Nasal cavity respiratory epithelium epithelial cell of viscerocranial mucosa (primary cell): ENCODE data around the gene UBE2F. TPM values are rescaled to one million over a fixed set of nuclear protein-coding genes. Genes with fewer than 3 reads are reported as not detected.

ENCODE experiments used
- total RNA-seq: library from RNA; depleted of rRNA; stranded (reverse); fragments of >200 nt; gene quantifications from 2 replicates; pipeline ENCODE4 v1.2.3, GENCODE V29; 2014

Gene UBE2F, protein sequence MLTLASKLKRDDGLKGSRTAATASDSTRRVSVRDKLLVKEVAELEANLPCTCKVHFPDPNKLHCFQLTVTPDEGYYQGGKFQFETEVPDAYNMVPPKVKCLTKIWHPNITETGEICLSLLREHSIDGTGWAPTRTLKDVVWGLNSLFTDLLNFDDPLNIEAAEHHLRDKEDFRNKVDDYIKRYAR
- total RNA-seq = 78.9 and 81.8 TPM in 2 replicates

DNA sequence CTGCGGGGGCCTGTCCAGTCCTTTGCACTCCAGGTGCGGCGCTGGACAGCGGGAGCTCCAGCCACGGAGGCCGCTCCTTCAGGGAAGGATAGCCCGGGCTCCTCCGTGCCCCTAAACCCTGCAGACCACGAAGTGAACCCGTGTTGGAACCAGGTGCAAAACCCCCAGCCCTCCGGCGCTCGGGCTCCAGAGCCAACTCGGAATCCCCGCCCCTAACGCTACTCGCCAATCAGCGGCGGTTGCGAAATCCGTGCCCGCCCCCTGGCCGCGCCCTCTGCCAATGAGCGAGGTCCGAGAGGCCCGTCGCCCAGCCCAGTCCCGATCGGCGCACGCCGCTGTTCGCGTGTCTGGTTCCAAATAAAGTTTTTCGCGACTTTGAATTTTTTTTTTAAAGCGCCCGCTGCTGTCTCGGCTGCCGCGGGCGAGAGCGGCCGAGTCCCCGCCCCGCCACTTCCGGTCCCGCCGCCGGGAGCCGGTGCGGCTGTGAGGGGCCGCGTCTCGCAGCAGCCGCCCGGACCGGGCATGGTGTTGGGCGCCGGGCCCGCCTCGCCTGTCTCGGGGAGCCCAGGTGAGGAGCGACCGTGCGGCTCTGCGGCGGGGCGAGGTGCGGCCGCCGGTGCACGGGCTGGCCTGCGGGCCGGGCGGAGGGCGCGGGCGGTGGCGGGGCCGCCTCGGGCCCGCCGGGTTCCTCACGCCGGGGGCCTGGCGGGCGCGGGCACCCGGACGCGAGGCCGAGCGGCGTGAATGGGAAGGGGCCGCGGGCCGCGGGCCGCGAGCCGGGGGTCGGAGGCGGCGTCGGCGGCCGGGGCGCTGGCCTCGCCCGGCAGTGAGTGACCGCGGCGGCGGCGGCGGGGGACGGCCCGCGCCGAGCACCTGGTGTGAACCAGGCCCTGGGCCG lies at the start of gene UBE2F:
Gene UBE2F, plus strand, starts transcription at position 450 of the 898 bp plus-strand sequence. CDS start 6,094 bp downstream, outside the sequence.

DNA sequence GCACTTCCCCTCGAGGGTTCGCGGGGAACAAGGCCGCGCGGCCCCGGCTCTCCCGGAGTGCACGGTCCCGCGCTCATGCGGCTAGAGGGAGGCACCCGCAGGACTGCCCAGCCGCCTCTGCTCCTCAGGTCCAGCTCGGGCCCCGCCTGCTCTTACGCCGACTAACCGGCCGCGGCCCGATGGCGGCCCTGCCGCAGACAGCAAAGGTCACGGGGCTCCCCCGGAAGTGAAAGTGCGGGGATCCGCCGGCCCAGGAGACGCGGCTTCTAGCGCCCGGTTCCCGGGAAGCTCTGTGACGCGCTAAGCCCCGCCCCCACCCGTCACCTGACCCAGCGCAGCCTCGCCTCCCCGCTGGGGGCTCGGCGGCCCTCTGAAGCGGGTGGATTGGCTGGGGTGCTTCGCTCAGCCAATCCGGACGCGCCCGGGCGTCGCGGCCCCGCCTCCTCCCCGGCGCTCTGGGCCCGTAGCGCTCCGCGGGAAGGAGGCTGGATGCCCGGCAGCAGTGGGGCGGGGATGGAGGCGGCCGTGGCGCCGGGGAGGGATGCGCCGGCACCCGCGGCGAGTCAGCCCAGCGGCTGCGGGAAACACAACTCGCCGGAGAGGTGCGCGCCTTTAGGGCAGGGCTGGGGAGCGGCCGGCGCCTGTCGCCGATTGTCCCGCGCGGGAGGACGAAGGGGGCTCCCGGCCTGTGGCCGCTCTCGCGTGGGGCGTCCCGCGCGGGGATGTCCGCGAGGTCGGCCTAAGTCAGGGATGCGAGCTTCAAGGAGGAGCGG lies 93.9 kb downstream of the UBE2F start, which contains the start of gene SCLY:
Gene SCLY, plus strand, starts transcription at position 460 of the 773 bp plus-strand sequence. Its CDS starts 54 bp downstream, at position 514.

Other genes starting within 250 kb of the UBE2F start
- 0.28 and 0.34 TPM in 2 replicates for gene RBM44, start 168.2 kb upstream of the UBE2F start, total RNA-seq
- gene RAMP1, start 107.4 kb upstream of the UBE2F start, total RNA-seq = 0.34 and 3.9 TPM in 2 replicates
- gene SCLY, start 94.0 kb downstream of the UBE2F start, total RNA-seq = 19.5 and 25.4 TPM in 2 replicates
- under 0.01 and 0.14 TPM in 2 replicates for gene ESPNL, start 133.3 kb downstream of the UBE2F start, total RNA-seq
- 0.34 and 0.36 TPM in 2 replicates for gene KLHL30, start 171.7 kb downstream of the UBE2F start, total RNA-seq
- gene ERFE, start 192.0 kb downstream of the UBE2F start, total RNA-seq = 3.2 and 3.8 TPM in 2 replicates
- gene ILKAP, start 236.7 kb downstream of the UBE2F start, total RNA-seq = 23.6 and 30.5 TPM in 2 replicates